Activated effector memory CD4-positive, alpha-beta T cell treated with anti-CD3 and anti-CD28 coated beads, Interleukin-2, amount 50 U/mL, for 16 hours (primary cell): ENCODE results near the gene RPS27.
"Not testable (repeated sequence)": the region's sequence is repeated elsewhere in the genome, so short reads cannot be mapped to it uniquely, and the experiment has no call there.

Source experiments
- DNase-seq: peaks from one replicate; pipeline ENCODE4 v3.0.0-alpha.2; 2020

The RPS27 gene

DNA sequence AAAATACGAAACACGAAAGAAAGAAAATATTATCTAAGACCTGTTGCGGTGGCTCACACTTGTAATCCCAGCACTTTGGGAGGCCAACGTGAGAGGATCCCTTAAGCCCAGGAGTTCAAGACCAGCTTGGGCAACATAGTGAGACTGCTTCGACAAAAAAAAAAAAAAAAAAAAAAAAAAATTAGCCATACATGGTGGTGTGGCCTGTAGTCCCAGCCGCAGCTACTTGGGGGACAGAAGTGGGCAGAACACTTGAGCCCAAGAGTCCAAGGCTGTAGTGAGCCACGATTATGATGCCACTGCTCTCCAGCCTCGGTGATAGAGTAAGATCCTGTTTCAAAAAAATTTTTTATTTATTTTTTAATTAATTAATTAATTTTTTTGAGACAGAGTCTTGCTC lies 2.9 kb upstream of the RPS27 start:
- no peak for DNase-seq

DNA sequence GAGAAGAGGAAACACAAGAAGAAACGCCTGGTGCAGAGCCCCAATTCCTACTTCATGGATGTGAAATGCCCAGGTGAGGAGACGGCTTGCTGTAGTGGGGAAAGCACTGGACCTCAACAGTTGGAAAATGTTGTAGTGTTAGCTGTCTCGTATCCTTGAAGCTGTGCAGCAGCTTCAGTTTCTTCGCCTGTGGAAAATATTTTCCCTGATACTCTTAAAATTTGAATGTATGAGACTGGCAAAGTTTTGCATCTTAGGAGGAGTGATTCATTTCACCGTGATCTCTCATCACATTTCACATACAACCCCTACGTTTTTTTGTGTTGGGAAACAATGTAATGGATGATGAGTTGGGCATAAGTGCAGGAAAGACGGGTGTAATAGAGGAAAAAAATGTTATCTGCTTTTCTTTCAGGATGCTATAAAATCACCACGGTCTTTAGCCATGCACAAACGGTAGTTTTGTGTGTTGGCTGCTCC lies 629 bp downstream of the RPS27 start:
- no peak for DNase-seq

DNA sequence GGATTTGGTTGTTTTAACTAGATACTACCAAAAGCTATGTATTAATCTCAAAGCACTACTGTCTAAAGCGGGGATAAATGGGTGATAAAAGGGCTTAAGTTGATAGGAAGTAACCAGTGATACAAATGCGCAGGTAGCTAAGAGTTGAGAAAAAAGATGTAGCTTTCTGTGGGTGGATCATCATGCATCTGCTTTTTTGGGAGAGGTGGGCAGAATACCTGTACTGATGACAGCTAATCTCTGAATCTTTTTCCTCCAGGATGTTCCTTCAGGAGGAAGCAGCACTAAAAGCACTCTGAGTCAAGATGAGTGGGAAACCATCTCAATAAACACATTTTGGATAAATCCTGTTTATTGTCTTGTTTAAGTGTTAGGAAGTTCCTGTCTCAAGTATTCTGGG lies 1.2 kb downstream of the RPS27 start:
- DNase-seq, result no peak

DNA sequence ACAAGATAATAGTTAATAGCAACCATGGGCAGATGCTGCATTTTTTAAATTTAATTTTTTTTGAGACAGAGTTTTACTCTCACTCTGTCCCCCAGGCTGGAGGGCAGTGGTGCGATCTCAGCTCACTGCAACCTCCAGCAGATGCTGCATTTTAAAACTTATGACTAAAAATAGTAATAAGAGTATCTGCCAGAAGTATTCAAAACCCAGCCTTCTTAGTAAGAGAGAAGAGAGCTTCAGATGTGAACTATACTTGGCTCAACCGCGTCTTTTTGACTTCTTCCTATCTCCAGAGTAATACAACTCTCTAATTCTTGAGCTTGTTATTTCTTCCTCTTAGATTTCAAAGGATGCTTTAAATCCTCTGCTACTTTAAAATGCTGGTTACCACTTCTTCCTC lies 4.6 kb downstream of the RPS27 start:
- DNase-seq, result no peak

DNA sequence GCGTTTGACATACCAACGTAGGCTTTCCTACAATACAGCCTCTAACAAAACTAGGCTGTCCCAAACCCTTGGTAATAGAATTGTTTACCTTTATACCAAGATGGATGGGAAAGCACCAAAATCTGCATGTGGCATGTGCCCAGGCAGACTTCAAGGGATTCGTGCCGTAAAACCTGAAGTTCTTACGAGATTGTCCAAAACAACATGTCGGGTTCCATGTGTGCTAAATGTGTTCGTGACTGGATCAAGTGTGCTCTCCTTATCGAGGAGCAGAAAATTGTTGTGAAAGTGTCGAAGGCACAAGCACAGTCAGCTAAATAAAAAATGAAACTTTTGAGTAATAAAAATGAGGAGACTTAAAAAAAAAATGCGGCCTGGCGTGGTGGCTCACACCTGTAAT lies 5.1 kb downstream of the RPS27 start:
- DNase-seq, result no peak

DNA sequence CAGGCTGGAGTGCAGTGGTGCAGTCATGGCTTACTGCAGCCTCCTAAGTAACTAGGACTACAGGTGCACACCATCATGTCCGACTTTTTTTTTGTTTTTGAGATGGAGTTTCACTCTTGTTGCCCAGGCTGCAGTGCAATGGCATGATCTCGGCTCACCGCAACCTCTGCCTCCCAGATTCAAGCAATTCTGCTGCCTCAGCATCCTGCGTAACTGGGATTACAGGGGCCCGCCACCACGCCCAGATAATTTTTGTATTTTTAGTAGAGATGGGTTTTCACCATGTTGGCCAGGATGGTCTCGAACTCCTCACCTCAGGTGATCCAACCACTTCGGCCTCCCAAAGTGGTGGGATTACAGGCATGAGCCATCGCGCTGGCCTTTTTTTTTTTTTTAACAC lies 6.3 kb downstream of the RPS27 start:
- DNase-seq, result not testable (repeated sequence)

DNA sequence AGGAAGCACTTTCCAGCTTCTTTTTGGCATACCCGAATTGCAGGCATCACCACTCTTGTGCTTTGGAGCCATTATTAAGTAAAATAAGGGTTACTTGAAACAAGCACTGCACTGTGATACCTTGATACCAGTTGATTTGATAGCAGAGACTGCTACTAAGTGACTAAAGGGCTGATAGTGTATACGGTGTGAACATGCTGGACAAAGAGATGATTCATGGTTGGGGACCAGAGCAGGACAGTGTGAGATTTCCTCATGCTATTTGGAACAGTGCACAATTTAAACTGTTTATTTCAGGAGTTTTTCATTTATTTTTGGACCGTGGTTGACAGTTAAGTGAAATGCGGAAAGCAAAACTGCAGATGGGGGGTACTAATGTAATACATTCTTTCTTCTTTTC lies 9.9 kb downstream of the RPS27 start:
- no peak for DNase-seq

DNA sequence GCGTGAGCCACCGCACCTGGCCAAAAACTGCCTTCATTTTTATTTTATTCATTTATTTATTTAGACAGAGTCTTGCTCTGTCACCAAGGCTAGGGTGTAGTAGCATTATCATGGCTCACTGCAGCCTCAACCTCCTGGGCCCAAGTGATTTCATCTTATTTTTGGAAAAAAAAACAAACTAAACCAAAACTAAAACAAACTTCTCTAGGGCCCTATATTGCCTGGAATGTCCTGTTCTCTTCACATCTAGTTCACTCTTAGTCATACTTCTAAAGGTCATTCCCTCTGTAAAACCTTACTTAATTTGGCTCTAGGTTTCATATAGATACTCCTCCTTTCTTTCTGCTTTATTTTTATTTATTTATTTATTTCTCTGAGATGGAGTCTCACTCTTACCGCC lies 15.6 kb downstream of the RPS27 start:
- no peak for DNase-seq

DNA sequence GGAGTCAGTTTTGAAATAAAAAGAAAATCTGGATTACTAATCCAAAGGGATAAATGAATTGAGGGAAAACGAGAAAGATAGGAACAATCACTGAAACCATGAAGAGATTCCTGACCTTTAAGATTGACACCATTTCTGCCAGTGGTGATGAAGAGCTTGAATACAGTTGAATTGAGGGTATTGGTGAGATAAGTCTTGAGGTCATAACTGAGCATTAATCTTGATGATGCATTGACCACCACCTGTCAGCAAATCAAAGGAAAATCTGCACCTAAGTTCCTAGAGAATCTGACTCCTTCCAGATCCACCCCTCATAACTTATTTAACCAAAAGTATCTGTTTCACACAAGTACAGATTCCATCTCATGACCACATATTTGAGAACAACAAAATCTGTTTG lies 21.6 kb downstream of the RPS27 start:
- DNase-seq, result no peak

DNA sequence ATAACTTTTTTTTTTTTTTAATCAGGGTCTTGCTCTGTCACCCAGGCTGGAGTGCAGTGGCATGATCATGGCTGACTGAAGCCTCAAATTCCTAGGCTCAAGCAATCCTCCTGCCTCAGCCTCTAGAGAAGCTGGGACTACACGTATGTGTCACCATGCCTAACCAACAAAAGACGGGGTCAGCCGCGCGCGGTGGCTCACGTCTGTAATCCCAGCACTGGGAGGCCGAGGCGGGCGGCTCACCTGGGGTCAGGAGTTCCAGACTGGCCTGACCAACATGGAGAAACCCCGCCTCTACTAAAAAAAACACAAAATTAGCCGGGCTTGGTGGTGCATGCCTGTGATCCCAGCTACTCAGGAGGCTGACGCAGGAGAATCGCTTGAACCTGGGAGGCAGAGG lies 22.0 kb downstream of the RPS27 start:
- not testable (repeated sequence) for DNase-seq

DNA sequence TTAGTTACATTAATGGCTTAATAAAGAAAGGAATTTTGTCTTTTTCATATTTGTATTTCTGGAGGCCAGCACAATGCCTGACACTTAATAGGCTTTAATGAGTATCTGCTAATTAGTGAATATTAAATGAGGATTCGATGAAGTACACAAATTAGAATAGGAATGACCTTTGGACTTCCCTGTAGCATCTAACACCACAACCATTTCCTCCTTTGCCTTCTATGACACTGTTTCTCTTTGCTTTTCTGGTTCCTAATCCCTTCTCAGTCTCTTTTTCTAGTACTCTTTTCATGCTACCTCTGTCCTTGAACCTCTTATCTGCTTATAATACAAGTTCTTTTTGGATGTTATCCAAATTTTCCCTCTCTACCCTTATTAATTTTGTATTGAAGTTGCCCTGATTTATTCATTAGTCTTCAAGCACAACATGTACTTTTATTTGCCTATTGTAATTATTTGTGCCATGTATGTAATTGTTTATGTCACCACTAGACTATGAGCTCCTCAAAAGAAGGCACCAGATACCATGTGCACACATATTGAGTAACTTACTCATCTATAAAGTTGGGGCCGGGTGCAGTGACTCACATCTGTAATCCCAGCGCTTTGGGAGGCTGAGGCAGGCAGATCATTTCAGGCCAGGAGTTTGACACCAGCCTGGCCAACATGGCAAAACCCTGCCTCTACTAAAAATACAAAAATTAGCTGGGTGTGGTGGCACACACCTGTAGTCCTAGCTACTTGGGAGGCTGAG lies 23.8 kb downstream of the RPS27 start:
- DNase-seq, result no peak

DNA sequence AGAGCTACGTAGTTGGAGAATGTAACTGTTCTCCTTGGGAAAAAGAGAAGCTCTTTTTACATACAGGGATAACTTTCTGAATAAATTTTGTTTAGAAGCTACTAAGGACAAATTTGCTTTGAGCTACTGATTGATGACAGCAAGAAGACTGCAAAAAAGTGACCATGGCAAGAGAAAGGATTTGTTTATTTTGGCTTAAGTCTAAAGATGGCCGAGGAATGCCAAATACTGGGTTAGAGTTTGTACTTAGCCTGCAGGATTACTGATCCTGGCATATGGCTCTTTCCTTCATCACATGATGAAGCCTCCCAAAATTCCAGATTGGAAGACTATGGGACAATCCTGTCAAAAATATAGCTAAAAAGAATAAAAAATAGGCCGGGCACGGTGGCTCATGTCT lies 28.7 kb downstream of the RPS27 start:
- no peak for DNase-seq

DNA sequence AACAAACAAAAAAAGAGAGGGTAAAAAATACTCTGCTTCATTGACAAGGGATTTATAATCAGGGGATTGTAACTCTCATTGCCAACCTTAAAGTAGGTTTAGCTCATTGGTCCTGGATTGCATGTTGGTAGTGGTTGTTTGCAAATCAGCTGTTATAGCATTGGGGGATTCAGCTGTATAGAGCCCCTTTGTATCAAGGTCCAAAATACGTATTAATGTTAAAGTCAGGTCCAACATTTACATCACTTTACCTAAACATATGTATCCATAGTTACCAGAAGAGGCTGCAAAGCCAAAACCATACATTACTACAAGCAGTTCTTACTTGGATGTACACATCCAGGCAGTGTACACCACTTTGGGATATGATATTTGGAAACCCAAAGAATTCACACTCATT lies 29.4 kb downstream of the RPS27 start:
- DNase-seq, result no peak

DNA sequence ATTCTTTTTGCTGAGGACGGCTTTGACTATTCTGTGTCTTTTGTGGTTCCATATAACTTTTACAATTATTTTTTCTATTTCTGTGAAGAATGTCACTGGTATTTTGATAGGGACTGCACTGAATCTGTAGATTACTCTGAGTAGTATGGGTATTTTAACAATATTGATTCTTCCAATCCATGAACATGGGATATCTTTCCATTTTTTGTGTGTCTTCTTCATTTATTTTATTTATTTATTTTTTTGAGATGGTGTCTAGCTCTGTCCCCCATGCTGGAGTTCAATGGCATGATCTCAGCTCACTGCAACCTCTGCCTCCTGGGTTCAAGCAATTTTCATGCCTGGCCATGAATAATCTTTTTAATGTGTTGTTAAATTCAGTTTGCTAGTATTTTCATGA lies 43.1 kb downstream of the RPS27 start:
- not testable (repeated sequence) for DNase-seq
